SKM-1 treated with dmso at 0.1 percent for 144 hours (cell line): ENCODE data around the gene SUGCT.

Source experiments
- DNase-seq: peaks from one replicate; lab custom pipeline; 2025; ENCODE audit not compliant: unreplicated experiment; lab: John Stamatoyannopoulos, UW

The SUGCT gene

GRCh38 chr7:40507166-40507565, 372.4 kb downstream of the SUGCT start:
- peak; percentile 8 for DNase-seq

- no peak for DNase-seq
Measured at GRCh38 chr7:40509287-40509996, 374.6 kb downstream of the SUGCT start.

GRCh38 chr7:40516376-40516775, 381.6 kb downstream of the SUGCT start:
- DNase-seq = no peak

- DNase-seq = no peak
Measured at GRCh38 chr7:40519009-40519408, 384.2 kb downstream of the SUGCT start.

- DNase-seq = no peak
Measured at GRCh38 chr7:40520986-40521738, 386.4 kb downstream of the SUGCT start.

GRCh38 chr7:40525764-40526163, 391.0 kb downstream of the SUGCT start:
- no peak for DNase-seq

- DNase-seq = no peak
Measured at GRCh38 chr7:40526951-40527715, 392.3 kb downstream of the SUGCT start.

- DNase-seq = no peak
Measured at GRCh38 chr7:40527723-40528122, 392.9 kb downstream of the SUGCT start.

GRCh38 chr7:40530292-40530691, 395.5 kb downstream of the SUGCT start:
- no peak for DNase-seq

GRCh38 chr7:40531956-40532355, 397.2 kb downstream of the SUGCT start:
- no peak for DNase-seq

- DNase-seq = no peak
Measured at GRCh38 chr7:40535678-40536077, 400.9 kb downstream of the SUGCT start.

- DNase-seq = no peak
Measured at GRCh38 chr7:40536421-40536820, 401.6 kb downstream of the SUGCT start.

GRCh38 chr7:40538281-40538680, 403.5 kb downstream of the SUGCT start:
- DNase-seq = no peak

GRCh38 chr7:40541336-40541735, 406.5 kb downstream of the SUGCT start:
- no peak for DNase-seq

GRCh38 chr7:40542982-40543741, 408.4 kb downstream of the SUGCT start:
- no peak for DNase-seq

- DNase-seq = no peak
Measured at GRCh38 chr7:40544221-40544723, 409.5 kb downstream of the SUGCT start.

GRCh38 chr7:40544871-40545303, 410.1 kb downstream of the SUGCT start:
- no peak for DNase-seq

GRCh38 chr7:40545739-40546138, 410.9 kb downstream of the SUGCT start:
- no peak for DNase-seq

GRCh38 chr7:40546616-40547501, 412.1 kb downstream of the SUGCT start:
- DNase-seq = no peak
